GM12875 (cell line): Measurements from ENCODE around the gene CFAP46.
"Not testable (repeated sequence)": the region's sequence is repeated elsewhere in the genome, so short reads cannot be mapped to it uniquely, and the experiment has no call there.

Experiments
- H3K4me3 ChIP-seq: one replicate; pipeline ENCODE4 v1.5.1; 2011; ENCODE audit warnings: low read depth, low read length, control low read depth
- TF ChIP-seq, protein P1 (sequence below): IDR thresholded peaks from 2 replicates; pipeline ENCODE4 v1.5.1; 2011; ENCODE audit warnings: low read depth, mild to moderate bottlenecking, control low read depth, inconsistent platforms, low read length, moderate library complexity, borderline replicate concordance; ENCODE audit not compliant: insufficient read depth

CFAP46 gene

DNA sequence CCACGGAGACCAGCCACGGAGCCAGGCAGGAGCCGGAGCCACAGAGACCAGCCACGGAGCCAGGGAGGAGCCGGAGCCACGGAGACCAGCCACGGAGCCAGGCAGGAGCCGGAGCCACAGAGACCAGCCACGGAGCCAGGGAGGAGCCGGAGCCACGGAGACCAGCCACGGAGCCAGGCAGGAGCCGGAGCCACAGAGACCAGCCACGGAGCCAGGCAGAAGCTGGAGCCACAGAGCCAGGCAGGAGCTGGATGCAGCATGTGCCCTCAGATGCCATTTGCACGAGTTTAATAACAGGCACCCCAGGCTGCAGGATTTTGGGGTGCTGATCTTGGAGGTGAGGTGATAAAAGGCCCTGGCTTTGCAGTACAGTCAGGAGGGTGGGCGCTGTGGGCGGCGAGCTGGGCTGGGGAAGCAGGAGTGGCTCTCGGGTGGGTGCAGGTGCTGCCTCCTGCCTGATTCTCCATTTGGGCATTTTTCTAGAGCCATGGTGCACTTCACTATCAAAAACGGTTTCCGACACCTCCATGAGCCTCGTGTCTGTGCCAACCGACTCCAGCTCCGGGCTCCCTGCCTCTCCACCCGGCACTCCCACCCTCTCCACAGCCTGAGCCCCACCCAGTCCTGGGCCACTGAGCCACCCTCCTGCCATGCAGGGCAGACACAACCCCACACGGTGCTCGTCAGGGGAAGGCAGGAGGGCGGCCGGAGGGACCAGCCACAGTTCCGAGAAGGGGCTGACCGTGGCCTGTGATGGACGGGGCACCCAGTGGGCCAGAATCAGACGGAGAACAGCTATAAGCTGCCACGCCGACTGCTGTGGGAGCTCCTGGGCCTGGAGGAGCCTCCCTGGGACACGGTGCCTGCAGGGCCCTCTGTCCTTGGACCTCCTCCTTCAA is 115.6 kb downstream of the CFAP46 start:
- TF ChIP-seq, protein P1, sequence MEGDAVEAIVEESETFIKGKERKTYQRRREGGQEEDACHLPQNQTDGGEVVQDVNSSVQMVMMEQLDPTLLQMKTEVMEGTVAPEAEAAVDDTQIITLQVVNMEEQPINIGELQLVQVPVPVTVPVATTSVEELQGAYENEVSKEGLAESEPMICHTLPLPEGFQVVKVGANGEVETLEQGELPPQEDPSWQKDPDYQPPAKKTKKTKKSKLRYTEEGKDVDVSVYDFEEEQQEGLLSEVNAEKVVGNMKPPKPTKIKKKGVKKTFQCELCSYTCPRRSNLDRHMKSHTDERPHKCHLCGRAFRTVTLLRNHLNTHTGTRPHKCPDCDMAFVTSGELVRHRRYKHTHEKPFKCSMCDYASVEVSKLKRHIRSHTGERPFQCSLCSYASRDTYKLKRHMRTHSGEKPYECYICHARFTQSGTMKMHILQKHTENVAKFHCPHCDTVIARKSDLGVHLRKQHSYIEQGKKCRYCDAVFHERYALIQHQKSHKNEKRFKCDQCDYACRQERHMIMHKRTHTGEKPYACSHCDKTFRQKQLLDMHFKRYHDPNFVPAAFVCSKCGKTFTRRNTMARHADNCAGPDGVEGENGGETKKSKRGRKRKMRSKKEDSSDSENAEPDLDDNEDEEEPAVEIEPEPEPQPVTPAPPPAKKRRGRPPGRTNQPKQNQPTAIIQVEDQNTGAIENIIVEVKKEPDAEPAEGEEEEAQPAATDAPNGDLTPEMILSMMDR, result no peak
- no peak overlapping the region for H3K4me3 ChIP-seq

DNA sequence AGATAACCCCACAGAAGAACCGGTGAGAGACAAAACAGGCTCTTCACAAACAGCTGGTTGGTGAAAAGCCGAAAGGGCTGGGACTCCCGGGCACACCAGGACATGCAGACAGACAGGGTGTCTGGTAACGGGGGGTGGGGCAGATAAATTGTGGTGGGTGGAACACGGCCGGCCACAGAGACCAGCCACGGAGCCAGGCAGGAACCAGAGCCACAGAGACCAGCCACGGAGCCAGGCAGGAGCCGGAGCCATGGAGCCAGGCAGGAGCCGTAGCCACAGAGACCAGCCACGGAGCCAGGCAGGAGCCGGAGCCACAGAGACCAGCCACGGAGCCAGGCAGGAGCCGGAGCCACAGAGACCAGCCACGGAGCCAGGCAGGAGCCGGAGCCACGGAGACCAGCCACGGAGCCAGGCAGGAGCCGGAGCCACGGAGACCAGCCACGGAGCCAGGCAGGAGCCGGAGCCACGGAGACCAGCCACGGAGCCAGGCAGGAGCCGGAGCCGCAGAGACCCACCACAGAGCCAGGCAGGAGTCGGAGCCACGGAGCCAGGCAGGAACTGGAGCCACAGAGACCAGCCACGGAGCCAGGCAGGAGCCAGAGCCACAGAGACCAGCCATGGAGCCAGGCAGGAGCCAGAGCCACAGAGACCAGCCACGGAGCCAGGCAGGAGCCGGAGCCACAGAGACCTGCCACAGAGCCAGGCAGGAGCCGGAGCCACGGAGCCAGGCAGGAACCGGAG is 116.4 kb downstream of the CFAP46 start:
- H3K4me3 ChIP-seq, result not testable (repeated sequence)

- TF ChIP-seq, protein P1, result no peak
- no peak overlapping the region for H3K4me3 ChIP-seq
These were observed 122.3 kb downstream of the CFAP46 start for GRCh38 chr10:132820056-132820455.

DNA sequence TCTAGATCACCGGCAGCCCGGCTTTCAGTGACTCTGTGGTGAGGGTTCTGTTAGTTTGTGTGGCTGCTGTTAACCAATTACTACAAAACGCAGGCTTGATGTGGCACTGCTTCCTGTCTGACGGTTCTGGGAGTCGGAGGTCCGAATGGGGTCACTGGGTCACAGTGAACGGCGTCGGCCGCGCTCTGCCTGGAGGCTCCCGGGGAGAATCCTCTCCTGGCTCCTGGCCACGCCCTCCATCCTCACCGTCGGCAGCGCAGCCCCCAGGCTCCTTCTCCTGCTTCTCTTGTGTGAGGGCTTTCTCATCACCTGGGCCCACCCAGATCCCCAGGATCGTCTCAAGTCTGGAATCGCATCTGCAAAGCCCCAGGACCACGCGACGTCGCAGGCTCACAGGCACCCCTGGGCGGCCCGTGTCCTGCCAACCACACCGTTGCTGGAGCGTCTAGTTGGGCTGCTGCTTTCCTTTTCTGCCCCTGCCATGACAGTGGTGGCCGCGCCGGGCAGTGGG is 124.6 kb downstream of the CFAP46 start:
- TF ChIP-seq, protein P1, result no peak
- no peak overlapping the region for H3K4me3 ChIP-seq

DNA sequence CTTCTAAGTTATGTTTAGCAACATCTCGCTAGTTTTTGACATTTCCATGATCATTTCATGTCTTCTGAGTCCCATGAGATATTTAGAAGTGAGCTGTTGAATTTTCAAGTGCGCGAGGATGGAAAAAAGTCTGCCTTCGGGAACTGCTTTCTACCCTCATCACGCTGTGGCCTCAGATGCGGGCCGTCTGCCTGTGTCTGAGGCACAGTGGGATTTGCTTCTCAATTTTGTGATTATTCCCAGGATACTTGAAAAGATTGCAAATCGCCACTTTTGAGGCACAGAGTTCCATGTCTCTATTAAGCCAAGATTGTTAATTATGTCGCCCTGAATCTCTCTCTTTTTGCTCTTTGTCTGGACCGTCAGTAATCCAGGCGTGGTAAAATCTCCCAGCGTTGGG is 125.7 kb downstream of the CFAP46 start:
- TF ChIP-seq, protein P1, result no peak
- H3K4me3 ChIP-seq, result no peak overlapping the region

DNA sequence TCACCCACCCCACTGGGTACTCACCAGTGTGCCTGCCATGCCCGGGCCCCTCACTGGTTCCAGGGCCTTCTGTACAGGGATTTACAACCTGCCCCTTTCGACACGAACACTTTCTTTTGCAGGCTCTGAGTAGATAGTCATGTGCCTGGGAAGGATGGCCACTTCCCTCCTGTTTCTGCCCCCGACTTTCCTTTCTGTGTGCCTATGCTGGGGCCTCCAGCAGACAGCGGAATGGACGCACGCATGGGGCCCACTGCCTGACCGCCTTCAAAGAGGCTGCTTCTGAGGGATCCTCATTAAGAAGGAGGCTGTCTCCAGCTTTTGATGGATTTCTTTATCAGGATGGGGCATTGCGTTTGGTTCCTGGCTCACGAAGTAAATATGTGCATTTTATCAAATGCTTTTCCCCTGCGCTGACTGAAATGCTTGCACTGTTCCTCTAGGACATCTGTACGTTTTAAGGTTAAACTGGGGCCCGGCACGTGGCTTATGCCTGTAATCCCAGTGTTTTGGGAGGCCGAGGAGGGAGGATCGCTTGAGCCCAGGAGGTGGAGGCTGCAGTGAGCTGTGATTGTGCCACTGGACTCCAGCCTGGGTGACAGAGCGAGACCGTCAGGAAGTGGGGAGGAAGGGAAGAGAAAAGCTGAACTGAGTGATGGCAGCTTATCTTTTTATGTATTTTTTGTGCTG is 127.1 kb downstream of the CFAP46 start:
- no peak overlapping the region for H3K4me3 ChIP-seq
- TF ChIP-seq, protein P1, result no peak

- no peak overlapping the region for H3K4me3 ChIP-seq
- TF ChIP-seq, protein P1, result no peak
These were observed 127.9 kb downstream of the CFAP46 start for GRCh38 chr10:132814469-132814856.
